Smooth muscle cell (in vitro differentiated cells): Measurements from ENCODE around the gene DYNC2I2. TPM values are rescaled to one million over a fixed set of nuclear protein-coding genes. Genes with fewer than 3 reads are reported as not detected.
"Not testable (repeated sequence)": the region's sequence is repeated elsewhere in the genome, so short reads cannot be mapped to it uniquely, and the experiment has no call there.

Source experiments
- DNase-seq: peaks from one replicate; lab custom pipeline; 2025; ENCODE audit not compliant: unreplicated experiment; lab: John Stamatoyannopoulos, UW
- H2AFZ ChIP-seq: fragments of 200-600 bp; sonication (generic); 2 replicates; pipeline ENCODE4 v1.6.0; 2016; ENCODE audit warnings: antibody characterized with exemption, low read depth, mild to moderate bottlenecking
- H3F3A ChIP-seq: fragments of 200-600 bp; sonication (generic); 2 replicates; pipeline ENCODE4 v1.6.0; 2017; ENCODE audit warnings: antibody characterized with exemption, low read depth
- H3K27ac ChIP-seq: fragments of 200-600 bp; sonication (generic); 2 replicates; pipeline ENCODE4 v1.5.1; 2016; ENCODE audit warnings: low read depth, mild to moderate bottlenecking
- H3K27me3 ChIP-seq: fragments of 200-600 bp; sonication (generic); 2 replicates; pipeline ENCODE4 v1.6.1; 2016; ENCODE audit warnings: low read depth, mild to moderate bottlenecking
- H3K36me3 ChIP-seq: fragments of 200-600 bp; sonication (generic); 2 replicates; pipeline ENCODE4 v1.5.1; 2016; ENCODE audit warnings: low read depth
- H3K4me1 ChIP-seq: fragments of 200-600 bp; sonication (generic); 2 replicates; pipeline ENCODE4 v1.5.1; 2016; ENCODE audit warnings: low read depth
- H3K4me2 ChIP-seq: fragments of 200-600 bp; sonication (generic); 2 replicates; pipeline ENCODE4 v1.6.0; 2016; ENCODE audit warnings: mild to moderate bottlenecking
- H3K4me3 ChIP-seq: fragments of 200-600 bp; sonication (generic); 2 replicates; pipeline ENCODE4 v1.5.1; 2016; ENCODE audit warnings: mild to moderate bottlenecking
- H3K79me2 ChIP-seq: fragments of 200-600 bp; sonication (generic); 2 replicates; pipeline ENCODE4 v1.6.0; 2016; ENCODE audit warnings: low read depth, mild to moderate bottlenecking
- H3K9ac ChIP-seq: fragments of 200-600 bp; sonication (generic); 2 replicates; pipeline ENCODE4 v1.6.0; 2016; ENCODE audit warnings: low read depth
- H3K9me3 ChIP-seq: fragments of 200-600 bp; sonication (generic); replicated peaks from 2 replicates; pipeline ENCODE4 v1.5.1; 2016; ENCODE audit warnings: low read depth
- H4K20me1 ChIP-seq: fragments of 200-600 bp; sonication (generic); 2 replicates; pipeline ENCODE4 v1.6.0; 2016; ENCODE audit warnings: low read depth
- WGBS: methylation state at CpG from one replicate; pipeline ENCODE4 v1.1.7; 2016; ENCODE audit warnings: low lambda C conversion rate; 5-methylcytosine and 5-hydroxymethylcytosine counted together
- polyA plus RNA-seq: library from polyadenylated mRNA; unstranded; fragments of >200 nt; fragmentation: Nextera tagmentation; extraction: Ambion mirVana; gene quantifications from 2 replicates; pipeline ENCODE4 v1.2.1, GENCODE V29; 2016
- total RNA-seq: library from RNA; depleted of rRNA; stranded (reverse); fragments of >200 nt; gene quantifications from 2 replicates; pipeline ENCODE4 v1.2.3, GENCODE V29; 2014
- TF ChIP-seq, protein P1 (sequence below): fragments of 200-600 bp; sonication (generic); IDR thresholded peaks from 2 replicates; pipeline ENCODE4 v1.5.1; 2017; ENCODE audit warnings: borderline replicate concordance, mild to moderate bottlenecking, antibody characterized with exemption; ENCODE audit not compliant: insufficient read depth, poor library complexity, severe bottlenecking

The DYNC2I2 gene
- total and polyA plus RNA-seq, 2 experiments from 2014 or later = 23.5 to 50.9 TPM

DNA sequence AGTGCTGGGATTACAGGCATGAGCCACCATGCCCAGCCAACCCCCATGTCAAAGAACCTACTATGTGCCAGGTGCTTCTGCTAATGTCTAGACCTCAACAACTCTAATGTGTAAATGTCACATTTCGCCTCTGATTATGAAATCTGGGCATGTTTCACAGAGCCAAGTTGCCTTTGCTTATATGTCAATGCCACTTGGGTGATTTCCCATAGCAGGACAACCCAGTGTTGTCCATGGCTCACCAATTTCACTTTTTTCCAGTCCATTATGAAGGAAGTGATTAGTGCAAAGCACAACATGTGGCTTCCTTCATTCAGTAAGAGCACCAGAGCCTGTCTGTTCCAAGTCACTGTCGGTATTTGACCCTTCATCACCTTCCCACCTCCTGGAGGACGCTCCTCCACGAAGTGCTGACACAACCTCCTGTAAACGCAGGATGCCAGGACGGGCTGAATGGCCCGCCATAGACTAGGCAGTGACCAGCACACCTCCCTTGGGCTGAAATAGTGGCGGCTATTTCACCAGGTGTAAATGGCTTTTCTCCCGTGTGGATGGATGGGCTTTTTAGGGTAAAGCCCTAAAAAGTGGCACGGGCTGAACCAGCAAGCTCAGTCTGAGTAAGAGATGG is 44.7 kb upstream of the DYNC2I2 start:
- H4K20me1 ChIP-seq = peaks cover 7% of the 10 kb centered on the region
- no peaks in the 10 kb centered on the region for H3K4me1 ChIP-seq
- no peak overlapping the region for H3K9ac ChIP-seq
- H3K4me3 ChIP-seq = no peak overlapping the region
- no peaks in the 10 kb centered on the region for H3K9me3 ChIP-seq
- no peaks in the 10 kb centered on the region for H3K36me3 ChIP-seq
- no peak overlapping the region for H3K27ac ChIP-seq
- H3K27me3 ChIP-seq = no peaks in the 10 kb centered on the region
- H2AFZ ChIP-seq = no peak overlapping the region
- H3K79me2 ChIP-seq = no peaks in the 10 kb centered on the region
- no peak overlapping the region for H3K4me2 ChIP-seq
- peaks cover 14% of the 10 kb centered on the region for H3F3A ChIP-seq
- no peak for DNase-seq
- TF ChIP-seq, protein P1, sequence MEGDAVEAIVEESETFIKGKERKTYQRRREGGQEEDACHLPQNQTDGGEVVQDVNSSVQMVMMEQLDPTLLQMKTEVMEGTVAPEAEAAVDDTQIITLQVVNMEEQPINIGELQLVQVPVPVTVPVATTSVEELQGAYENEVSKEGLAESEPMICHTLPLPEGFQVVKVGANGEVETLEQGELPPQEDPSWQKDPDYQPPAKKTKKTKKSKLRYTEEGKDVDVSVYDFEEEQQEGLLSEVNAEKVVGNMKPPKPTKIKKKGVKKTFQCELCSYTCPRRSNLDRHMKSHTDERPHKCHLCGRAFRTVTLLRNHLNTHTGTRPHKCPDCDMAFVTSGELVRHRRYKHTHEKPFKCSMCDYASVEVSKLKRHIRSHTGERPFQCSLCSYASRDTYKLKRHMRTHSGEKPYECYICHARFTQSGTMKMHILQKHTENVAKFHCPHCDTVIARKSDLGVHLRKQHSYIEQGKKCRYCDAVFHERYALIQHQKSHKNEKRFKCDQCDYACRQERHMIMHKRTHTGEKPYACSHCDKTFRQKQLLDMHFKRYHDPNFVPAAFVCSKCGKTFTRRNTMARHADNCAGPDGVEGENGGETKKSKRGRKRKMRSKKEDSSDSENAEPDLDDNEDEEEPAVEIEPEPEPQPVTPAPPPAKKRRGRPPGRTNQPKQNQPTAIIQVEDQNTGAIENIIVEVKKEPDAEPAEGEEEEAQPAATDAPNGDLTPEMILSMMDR = no peak
- 67% methylated on average over 10 of the region's 10 CpGs for WGBS

DNA sequence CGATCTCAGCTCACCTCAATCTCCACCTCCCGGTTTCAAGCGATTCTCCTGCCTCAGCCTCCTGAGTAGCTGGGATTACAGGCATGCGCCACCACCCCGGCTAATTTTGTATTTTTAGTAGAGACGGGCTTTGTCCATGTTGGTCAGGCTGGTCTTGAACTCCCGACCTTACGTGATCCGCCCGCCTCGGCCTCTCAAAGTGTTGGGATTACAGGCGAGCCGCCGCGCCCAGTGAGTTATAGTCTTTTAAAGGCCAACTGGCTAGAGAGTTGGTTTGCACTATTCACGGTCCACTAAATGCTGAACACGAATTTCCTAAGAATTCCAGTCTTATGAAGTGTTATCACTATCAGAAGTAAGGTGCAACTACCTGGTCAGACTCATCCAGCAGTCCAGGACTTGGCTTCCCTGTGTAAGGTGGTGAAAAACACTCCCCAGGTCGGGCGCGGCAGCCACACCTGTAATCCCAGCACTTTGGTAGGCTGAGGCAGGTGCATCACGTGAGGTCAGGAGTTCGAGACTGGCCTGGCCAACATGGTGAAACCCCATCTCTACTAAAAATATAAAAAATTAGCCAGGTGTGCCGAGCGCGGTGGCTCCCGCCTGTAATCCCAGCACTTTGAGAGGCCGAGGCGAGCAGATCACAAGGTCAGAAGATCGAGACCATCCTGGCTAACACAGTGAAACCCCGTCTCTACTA is 42.6 kb upstream of the DYNC2I2 start:
- not testable (repeated sequence) for H3K79me2 ChIP-seq, H3K4me2 ChIP-seq, H3K36me3 ChIP-seq, H3K27ac ChIP-seq, H3K4me3 ChIP-seq, H3K9ac ChIP-seq, H2AFZ ChIP-seq, H3K9me3 ChIP-seq, DNase-seq, H3K27me3 ChIP-seq, H3K4me1 ChIP-seq
- H3F3A ChIP-seq = peaks cover 26% of the 10 kb centered on the region
- peaks cover 17% of the 10 kb centered on the region for H4K20me1 ChIP-seq
- WGBS = 97% methylated on average over 30 of the region's 30 CpGs

DNA sequence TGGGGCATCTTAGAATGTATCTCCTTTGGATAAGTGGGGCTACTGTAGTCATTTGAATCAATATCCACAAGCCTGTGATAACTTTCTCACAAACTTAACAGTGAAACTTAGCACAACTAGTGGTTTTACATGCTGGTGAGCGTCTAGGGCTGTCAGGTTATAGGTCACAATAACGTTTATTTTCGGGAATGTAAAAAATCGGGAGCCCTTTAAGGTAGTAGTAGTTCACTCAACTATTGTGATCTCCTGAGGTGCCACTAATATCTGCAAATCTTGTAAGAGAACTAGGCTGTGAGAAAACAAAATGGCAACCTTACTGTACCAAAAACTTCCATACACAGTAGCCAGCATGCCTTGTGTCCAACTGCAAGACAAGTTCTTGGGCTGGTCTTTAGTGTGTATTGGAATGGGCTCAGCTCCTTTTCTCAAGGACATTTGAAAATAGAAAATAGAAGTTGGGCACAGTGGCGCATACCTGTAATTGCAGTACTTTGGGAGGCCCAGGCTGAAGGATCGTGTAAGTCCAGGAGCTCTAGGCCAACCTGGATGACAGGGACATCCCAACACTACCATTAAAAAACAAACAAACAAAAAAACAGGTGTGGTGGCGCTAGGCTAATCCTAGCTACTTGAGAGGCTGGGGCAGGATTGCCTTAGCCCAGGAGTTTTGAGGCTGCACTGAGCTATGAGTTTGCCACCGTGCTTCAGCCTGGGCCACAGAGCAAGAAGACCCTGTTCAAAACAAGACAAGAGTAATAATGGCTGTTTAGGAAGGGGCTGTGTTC is 40.5 kb upstream of the DYNC2I2 start:
- 83% methylated on average over 8 of the region's 8 CpGs for WGBS
- H3K27ac ChIP-seq = peak overlapping the region; percentile 33

DNA sequence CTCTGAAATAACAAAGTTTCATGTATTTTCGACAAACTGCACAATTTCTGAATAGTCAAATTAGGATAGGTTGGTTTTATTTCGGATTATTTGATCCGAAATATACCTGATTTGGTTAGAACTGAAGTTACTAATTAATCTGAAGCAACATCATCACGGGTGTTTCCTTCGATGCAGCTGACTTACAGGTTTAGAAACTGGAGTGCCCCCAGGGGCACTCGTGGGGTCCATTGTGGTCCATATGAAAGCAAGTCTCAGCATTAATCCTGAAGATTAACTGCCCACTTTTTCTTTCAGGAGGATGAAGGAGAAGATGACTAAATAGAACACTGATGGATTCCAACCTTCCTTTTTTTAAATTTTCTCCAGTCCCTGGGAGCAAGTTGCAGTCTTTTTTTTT is 37.7 kb upstream of the DYNC2I2 start:
- Histone ChIP-seq H3K4me1 (peaks cover 24% of the 10 kb centered on the region), H3K27ac (no peak overlapping the region), H3K4me2 (no peak overlapping the region), H2AFZ (no peak overlapping the region), H3K9me3 (no peaks in the 10 kb centered on the region), H3F3A (peaks cover 48% of the 10 kb centered on the region), H3K36me3 (peaks cover 10% of the 10 kb centered on the region), H3K9ac (no peak overlapping the region), H3K4me3 (no peak overlapping the region), H3K79me2 (peaks cover 35% of the 10 kb centered on the region), H4K20me1 (peaks cover 59% of the 10 kb centered on the region), H3K27me3 (no peaks in the 10 kb centered on the region)
- WGBS = 97% methylated on average over 6 of the region's 6 CpGs
- TF ChIP-seq, protein P1 = no peak
- no peak for DNase-seq

More for the DNA sequence above, 40.5 kb upstream of the DYNC2I2 start:
- TF ChIP-seq, protein P1 = no peak
- Histone ChIP-seq H3K79me2 (peaks cover 14% of the 10 kb centered on the region), H3F3A (peaks cover 38% of the 10 kb centered on the region), H3K9me3 (no peaks in the 10 kb centered on the region), H3K36me3 (peaks cover 10% of the 10 kb centered on the region), H3K4me3 (no peak overlapping the region), H2AFZ (no peak overlapping the region), H3K4me2 (no peak overlapping the region), H3K9ac (no peak overlapping the region), H4K20me1 (peaks cover 38% of the 10 kb centered on the region), H3K4me1 (peaks cover 7% of the 10 kb centered on the region), H3K27me3 (no peaks in the 10 kb centered on the region)
- DNase-seq = no peak

DNA sequence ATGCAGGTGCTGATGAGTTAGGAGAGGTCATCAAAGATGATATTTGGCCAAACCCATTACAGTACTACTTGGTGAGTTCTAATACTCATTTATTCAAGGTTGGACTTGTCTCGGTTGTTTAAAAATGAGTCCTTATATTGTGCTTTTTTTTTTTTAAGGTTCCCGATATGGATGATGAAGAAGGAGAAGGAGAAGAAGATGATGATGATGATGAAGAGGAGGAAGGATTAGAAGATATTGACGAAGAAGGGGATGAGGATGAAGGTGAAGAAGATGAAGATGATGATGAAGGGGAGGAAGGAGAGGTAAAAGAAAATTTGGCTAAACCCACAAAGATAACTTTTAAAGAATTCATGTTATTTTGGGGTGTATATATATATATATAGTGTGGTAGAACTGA is 37.1 kb upstream of the DYNC2I2 start:
- Histone ChIP-seq H3K79me2 (peaks cover 35% of the 10 kb centered on the region), H3K4me1 (peaks cover 24% of the 10 kb centered on the region), H3F3A (peaks cover 48% of the 10 kb centered on the region), H4K20me1 (peaks cover 59% of the 10 kb centered on the region)
- H3K36me3 ChIP-seq, H3K27me3 ChIP-seq, H3K27ac ChIP-seq, DNase-seq, H2AFZ ChIP-seq, H3K9ac ChIP-seq, H3K9me3 ChIP-seq, H3K4me3 ChIP-seq, H3K4me2 ChIP-seq: not testable (repeated sequence)
- 100% methylated on average over 3 of the region's 3 CpGs for WGBS
